ENCODE data around the gene THAP3. TPM values are rescaled to one million over a fixed set of nuclear protein-coding genes. Genes with fewer than 3 reads are reported as not detected.

THAP3 gene
- total RNA-seq, 2 donors from 2014 or later, result 37.6 to 42.1 TPM

DNA sequence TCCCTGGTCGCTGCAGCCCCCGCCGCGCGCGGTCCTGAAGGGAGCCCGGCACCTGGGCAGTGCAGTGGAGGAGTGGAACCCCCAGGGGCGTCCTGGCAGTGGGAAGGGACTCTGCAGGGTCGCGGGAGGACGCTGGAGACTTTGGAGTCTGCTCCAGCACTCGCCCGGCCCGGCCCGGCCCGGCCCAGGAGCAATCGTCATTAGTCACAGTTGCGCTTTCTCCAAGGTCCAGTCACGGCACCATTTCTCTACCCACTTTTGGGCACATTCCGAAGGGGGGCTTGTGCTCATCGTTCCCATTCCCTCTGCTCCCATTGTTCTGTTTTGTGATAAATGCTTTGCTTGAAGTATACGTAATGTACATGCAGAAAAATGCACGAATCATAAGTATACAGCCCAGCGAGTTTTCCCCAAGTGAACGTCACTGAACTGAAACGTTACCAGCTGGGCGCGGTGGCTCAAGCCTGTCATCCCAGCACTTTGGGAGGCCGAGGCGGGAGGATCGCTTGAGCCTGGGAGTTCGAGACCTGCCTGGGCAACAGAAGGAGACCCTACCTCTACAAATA is 999 bp downstream of the THAP3 start:
- Histone ChIP-seq H3K9me3 (no peaks in the 10 kb centered on the region), H3K27me3 (replicated peaks; ENCODE audit: insufficient read depth) (no peaks in the 10 kb centered on the region), H3K4me1 (replicated peaks) (peaks cover 6% of the 10 kb centered on the region), H3K36me3 (peaks cover 0 to 7% of the 10 kb centered on the region in 2 donors), H3K27ac (peak overlapping the region; percentile 89 to 92), H3K4me3 (peak overlapping the region; percentile 73 to 87)
- TF ChIP-seq, protein P1, sequence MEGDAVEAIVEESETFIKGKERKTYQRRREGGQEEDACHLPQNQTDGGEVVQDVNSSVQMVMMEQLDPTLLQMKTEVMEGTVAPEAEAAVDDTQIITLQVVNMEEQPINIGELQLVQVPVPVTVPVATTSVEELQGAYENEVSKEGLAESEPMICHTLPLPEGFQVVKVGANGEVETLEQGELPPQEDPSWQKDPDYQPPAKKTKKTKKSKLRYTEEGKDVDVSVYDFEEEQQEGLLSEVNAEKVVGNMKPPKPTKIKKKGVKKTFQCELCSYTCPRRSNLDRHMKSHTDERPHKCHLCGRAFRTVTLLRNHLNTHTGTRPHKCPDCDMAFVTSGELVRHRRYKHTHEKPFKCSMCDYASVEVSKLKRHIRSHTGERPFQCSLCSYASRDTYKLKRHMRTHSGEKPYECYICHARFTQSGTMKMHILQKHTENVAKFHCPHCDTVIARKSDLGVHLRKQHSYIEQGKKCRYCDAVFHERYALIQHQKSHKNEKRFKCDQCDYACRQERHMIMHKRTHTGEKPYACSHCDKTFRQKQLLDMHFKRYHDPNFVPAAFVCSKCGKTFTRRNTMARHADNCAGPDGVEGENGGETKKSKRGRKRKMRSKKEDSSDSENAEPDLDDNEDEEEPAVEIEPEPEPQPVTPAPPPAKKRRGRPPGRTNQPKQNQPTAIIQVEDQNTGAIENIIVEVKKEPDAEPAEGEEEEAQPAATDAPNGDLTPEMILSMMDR (IDR thresholded peaks at IDR 0.05), result no peak
- peak; percentile 23 for TF ChIP-seq POLR2AphosphoS5 (IDR thresholded peaks at IDR 0.05)
- TF ChIP-seq POLR2A (IDR thresholded peaks at IDR 0.05), result no peak
- 6% methylated on average over 32 of the region's 32 CpGs for WGBS
- intact Hi-C loops (cut with DNase I), result loop anchor here (5.0 kb wide), 1 partner anchor 38 kb away; no protein-coding TSS in a partner anchor
- no peak for DNase-seq (ENCODE audit: low spot score)

DNA sequence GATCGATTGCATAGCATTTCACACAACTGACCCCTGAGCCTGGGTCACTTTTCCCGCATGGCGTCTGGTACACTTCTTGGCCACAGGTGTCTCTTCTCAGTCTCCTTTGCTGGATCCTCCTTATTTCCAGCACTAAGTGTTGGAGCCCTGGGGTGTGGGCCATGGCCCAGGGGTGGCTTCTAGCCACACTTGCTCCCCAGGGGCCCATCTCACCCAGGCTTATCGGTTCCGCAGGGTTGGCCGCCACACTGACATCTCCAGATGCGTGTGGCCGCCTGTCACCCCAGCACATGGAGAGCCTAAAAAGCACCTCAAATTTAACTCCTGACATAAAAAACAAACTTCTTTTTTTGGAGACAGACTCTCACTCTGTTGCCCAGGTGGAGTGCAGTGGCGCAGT is 2.4 kb downstream of the THAP3 start:
- no peaks in the 10 kb centered on the region for H3K36me3 ChIP-seq
- intact Hi-C loops (cut with DNase I), result loop anchor here (5.0 kb wide), 1 partner anchor 40 kb away; no protein-coding TSS in a partner anchor
- DNase-seq (ENCODE audit: low spot score), result no peak
- peaks cover 6% of the 10 kb centered on the region for H3K4me1 ChIP-seq (replicated peaks)
- TF ChIP-seq, protein P1 (IDR thresholded peaks at IDR 0.05), result no peak
- TF ChIP-seq POLR2A (IDR thresholded peaks at IDR 0.05) (no peak), POLR2AphosphoS5 (IDR thresholded peaks at IDR 0.05) (no peak)
- H3K9me3 ChIP-seq, result no peaks in the 10 kb centered on the region
- no peak overlapping the region for H3K27ac ChIP-seq
- WGBS, result 92% methylated on average over 9 of the region's 9 CpGs
- H3K27me3 ChIP-seq (replicated peaks; ENCODE audit: insufficient read depth), result no peaks in the 10 kb centered on the region
- H3K4me3 ChIP-seq, result no peak overlapping the region

DNA sequence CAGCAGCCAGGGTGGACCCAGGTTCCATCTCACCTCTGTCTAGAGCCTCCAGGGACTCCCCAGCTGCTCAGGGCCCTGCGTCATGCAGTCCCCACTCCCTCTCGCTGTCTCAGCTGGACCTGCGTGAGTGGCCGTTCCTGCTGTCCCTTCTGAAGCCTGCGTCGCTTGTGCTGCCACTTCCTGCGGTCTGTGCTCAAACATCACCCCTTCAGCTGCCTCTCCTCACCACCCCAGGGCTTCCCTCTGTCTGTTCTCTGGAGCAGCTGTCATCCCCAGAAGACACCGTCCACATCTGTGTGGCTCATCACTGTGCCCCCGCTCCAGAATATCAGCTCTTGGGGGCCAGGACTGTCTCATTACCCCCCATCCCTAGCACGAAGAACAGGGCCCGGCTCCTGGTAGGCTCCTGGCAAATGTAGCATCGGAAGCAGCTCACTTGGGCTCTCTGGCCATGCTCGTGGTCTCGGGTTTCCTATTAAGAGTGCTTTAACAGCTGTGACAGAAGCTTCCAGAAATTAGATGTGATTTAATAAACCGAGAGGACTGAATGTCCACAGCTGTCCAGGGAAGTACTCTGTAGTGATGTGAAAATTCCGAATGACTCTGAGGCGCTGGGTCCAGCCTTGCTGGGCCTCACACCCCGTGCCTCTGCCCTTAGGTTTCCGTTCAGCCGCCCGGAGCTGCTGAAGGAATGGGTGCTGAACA is 3.3 kb downstream of the THAP3 start:
- H3K27me3 ChIP-seq (replicated peaks; ENCODE audit: insufficient read depth), result no peaks in the 10 kb centered on the region
- no peaks in the 10 kb centered on the region for H3K36me3 ChIP-seq
- 86% methylated on average over 21 of the region's 21 CpGs for WGBS
- no peak overlapping the region for H3K27ac ChIP-seq
- H3K4me3 ChIP-seq, result no peak overlapping the region
- DNase-seq (ENCODE audit: low spot score), result no peak
- peaks cover 4% of the 10 kb centered on the region for H3K4me1 ChIP-seq (replicated peaks)
- intact Hi-C loops (cut with DNase I), result loop anchor here (5.0 kb wide), 1 partner anchor 41 kb away; no protein-coding TSS in a partner anchor
- no peak for TF ChIP-seq POLR2AphosphoS5 (IDR thresholded peaks at IDR 0.05)
- TF ChIP-seq POLR2A (IDR thresholded peaks at IDR 0.05), result no peak
- TF ChIP-seq, protein P1 (IDR thresholded peaks at IDR 0.05), result no peak
- H3K9me3 ChIP-seq, result no peaks in the 10 kb centered on the region

DNA sequence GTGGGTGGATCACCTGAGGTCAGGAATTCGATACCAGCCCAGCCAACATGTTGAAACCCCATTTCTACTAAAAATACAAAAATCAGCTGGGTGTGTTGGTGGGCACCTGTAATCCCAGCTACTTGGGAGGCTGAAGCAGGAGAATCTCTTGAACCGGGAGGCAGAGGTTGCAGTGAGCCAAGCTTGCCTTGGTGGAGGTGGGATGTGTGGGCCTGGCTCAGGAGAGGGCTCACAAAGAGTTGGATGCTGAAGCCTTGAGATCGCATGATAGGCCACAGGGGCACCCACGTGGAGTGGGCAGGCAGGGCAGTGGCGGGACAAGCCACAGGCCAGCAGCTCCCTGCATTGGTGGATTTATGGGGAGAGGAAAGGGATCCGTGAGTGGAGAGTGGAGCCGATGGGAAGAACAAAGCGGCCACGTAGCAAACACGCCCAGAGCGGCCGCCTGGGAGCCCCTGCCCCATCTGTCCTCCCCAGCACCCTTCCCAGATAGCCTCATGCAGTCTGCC is 4.4 kb downstream of the THAP3 start:
- Histone ChIP-seq H3K4me1 (replicated peaks) (peaks cover 4% of the 10 kb centered on the region), H3K9me3 (no peaks in the 10 kb centered on the region), H3K27ac (no peak overlapping the region), H3K27me3 (replicated peaks; ENCODE audit: insufficient read depth) (no peaks in the 10 kb centered on the region), H3K36me3 (peaks cover 0 to 3% of the 10 kb centered on the region in 2 donors), H3K4me3 (no peak overlapping the region)
- 88% methylated on average over 12 of the region's 12 CpGs for WGBS
- intact Hi-C loops (cut with DNase I), result loop anchor here (5.0 kb wide), 1 partner anchor 42 kb away; no protein-coding TSS in a partner anchor
- DNase-seq (ENCODE audit: low spot score), result no peak
- TF ChIP-seq, protein P1 (IDR thresholded peaks at IDR 0.05), result no peak
- TF ChIP-seq POLR2A (IDR thresholded peaks at IDR 0.05), result no peak
- no peak for TF ChIP-seq POLR2AphosphoS5 (IDR thresholded peaks at IDR 0.05)

Measured in prostate gland (tissue), 2 donors.